NT2/D1 (cell line): Measurements from ENCODE around the gene ITIH6.

Experiments
- DNase-seq: peaks from one replicate; pipeline ENCODE4 v3.0.0-alpha.2; 2011; ENCODE audit warnings: low read depth, low spot score
- H3K27me3 ChIP-seq: 2 replicates; pipeline ENCODE4 v1.6.0; 2011; ENCODE audit warnings: mild to moderate bottlenecking; ENCODE audit not compliant: insufficient read length, insufficient read depth
- H3K36me3 ChIP-seq: 2 replicates; pipeline ENCODE4 v1.6.1; 2011; ENCODE audit warnings: mild to moderate bottlenecking, low read length, mixed read lengths; ENCODE audit not compliant: insufficient read depth, insufficient read length
- H3K4me1 ChIP-seq: 2 replicates; pipeline ENCODE4 v1.5.1; 2011; ENCODE audit not compliant: insufficient read depth, insufficient read length
- H3K4me3 ChIP-seq: 2 replicates; pipeline ENCODE4 v1.5.1; 2011; ENCODE audit warnings: low read depth; ENCODE audit not compliant: insufficient read length
- H3K9ac ChIP-seq: 2 replicates; pipeline ENCODE4 v1.6.0; 2011; ENCODE audit warnings: low read depth; ENCODE audit not compliant: insufficient read length
- H3K9me3 ChIP-seq: 2 replicates; pipeline ENCODE4 v1.5.1; 2011; ENCODE audit warnings: mild to moderate bottlenecking, low read length; ENCODE audit not compliant: insufficient read depth
- SUZ12 ChIP-seq: IDR thresholded peaks from 2 replicates; pipeline ENCODE4 v1.6.1; 2011; ENCODE audit not compliant: insufficient read length, insufficient read depth; ENCODE audit errors: extremely low read depth
- YY1 ChIP-seq: IDR thresholded peaks from 2 replicates; pipeline ENCODE4 v1.6.1; 2011; ENCODE audit not compliant: insufficient read length, insufficient read depth
- ZNF274 ChIP-seq: IDR thresholded peaks from 2 replicates; pipeline ENCODE4 v1.6.1; 2011; ENCODE audit warnings: mild to moderate bottlenecking, low read depth, low read length

Gene ITIH6

GRCh38 chrX:54711735-54712134, 86.3 kb downstream of the ITIH6 start:
- H3K4me1 ChIP-seq = peaks cover 5% of the 10 kb centered on the region
- TF ChIP-seq ZNF274 (no peak), YY1 (no peak), SUZ12 (no peak)
- H3K36me3 ChIP-seq = no peaks in the 10 kb centered on the region
- H3K9me3 ChIP-seq = no peaks in the 10 kb centered on the region
- no peak overlapping the region for H3K9ac ChIP-seq
- no peak overlapping the region for H3K4me3 ChIP-seq
- DNase-seq = no peak
- H3K27me3 ChIP-seq = no peaks in the 10 kb centered on the region

GRCh38 chrX:54710920-54711319, 87.1 kb downstream of the ITIH6 start:
- no peaks in the 10 kb centered on the region for H3K27me3 ChIP-seq
- H3K9ac ChIP-seq = no peak overlapping the region
- H3K36me3 ChIP-seq = no peaks in the 10 kb centered on the region
- no peaks in the 10 kb centered on the region for H3K9me3 ChIP-seq
- TF ChIP-seq ZNF274 (no peak), YY1 (no peak), SUZ12 (no peak)
- peaks cover 5% of the 10 kb centered on the region for H3K4me1 ChIP-seq
- no peak overlapping the region for H3K4me3 ChIP-seq
- DNase-seq = no peak

DNA sequence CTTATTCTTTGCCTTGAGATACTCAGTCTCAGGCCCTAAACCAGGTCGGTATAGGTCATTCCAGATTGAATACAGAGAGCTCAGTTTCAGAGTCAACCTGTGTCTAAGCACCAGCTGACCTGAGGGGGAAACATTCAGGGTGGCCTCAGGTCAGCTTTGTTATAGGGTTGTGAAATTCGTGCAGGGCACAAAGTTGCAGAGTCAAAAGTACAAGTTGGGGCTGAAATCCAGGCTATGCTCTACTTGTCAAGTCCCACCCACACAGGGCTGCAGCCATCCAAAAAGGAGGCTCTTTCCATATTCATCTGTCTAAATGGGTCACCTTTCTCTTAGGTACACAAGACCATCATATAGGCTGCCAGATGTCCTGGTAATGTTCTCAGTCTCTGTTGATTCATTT, 89.7 kb downstream of the ITIH6 start:
- no peak for TF ChIP-seq YY1
- no peak for TF ChIP-seq SUZ12
- no peak for TF ChIP-seq ZNF274
- Histone ChIP-seq H3K27me3 (no peaks in the 10 kb centered on the region), H3K4me1 (peaks cover 5% of the 10 kb centered on the region), H3K36me3 (no peaks in the 10 kb centered on the region), H3K4me3 (no peak overlapping the region), H3K9me3 (no peaks in the 10 kb centered on the region), H3K9ac (no peak overlapping the region)
- DNase-seq = no peak
